GM15510 (cell line): Measurements from ENCODE around the gene ELOA.
A peak's percentile ranks its signal among the peaks of the same experiment; 100 is the strongest.

Experiments used
- POLR2A ChIP-seq: IDR thresholded peaks from 3 replicates; pipeline ENCODE4 v1.6.1; 2011; ENCODE audit warnings: borderline replicate concordance; ENCODE audit not compliant: insufficient read length; ENCODE audit errors: extremely low read depth

ELOA gene

GRCh38 chr1:23719162-23719820 is 24.0 kb upstream of the ELOA start:
- no peak for TF ChIP-seq POLR2A

- no peak for TF ChIP-seq POLR2A
Measured at GRCh38 chr1:23720256-23720995, 22.8 kb upstream of the ELOA start.

GRCh38 chr1:23722652-23723051 is 20.6 kb upstream of the ELOA start:
- TF ChIP-seq POLR2A = peak; percentile 14

GRCh38 chr1:23726686-23727085 is 16.6 kb upstream of the ELOA start:
- no peak for TF ChIP-seq POLR2A

- TF ChIP-seq POLR2A = no peak
Measured at GRCh38 chr1:23727362-23727811, 15.9 kb upstream of the ELOA start.

- no peak for TF ChIP-seq POLR2A
Measured at GRCh38 chr1:23732363-23733224, 10.7 kb upstream of the ELOA start.

GRCh38 chr1:23736437-23737134 is 6.7 kb upstream of the ELOA start:
- no peak for TF ChIP-seq POLR2A

GRCh38 chr1:23741609-23742008 is 1.7 kb upstream of the ELOA start:
- TF ChIP-seq POLR2A = no peak

- no peak for TF ChIP-seq POLR2A
Measured at GRCh38 chr1:23742670-23743286, 493 bp upstream of the ELOA start.

- TF ChIP-seq POLR2A = no peak
Measured at GRCh38 chr1:23745515-23745914, 2.2 kb downstream of the ELOA start.

GRCh38 chr1:23748016-23748415 is 4.7 kb downstream of the ELOA start:
- no peak for TF ChIP-seq POLR2A

- TF ChIP-seq POLR2A = no peak
Measured at GRCh38 chr1:23751050-23751814, 8.0 kb downstream of the ELOA start.

GRCh38 chr1:23751815-23752200 is 8.5 kb downstream of the ELOA start:
- no peak for TF ChIP-seq POLR2A

GRCh38 chr1:23752909-23753308 is 9.6 kb downstream of the ELOA start:
- no peak for TF ChIP-seq POLR2A

- no peak for TF ChIP-seq POLR2A
Measured at GRCh38 chr1:23756676-23757075, 13.4 kb downstream of the ELOA start.
